GM13977 (cell line): ENCODE data around the gene ACAP3.

ENCODE experiments used
- DNase-seq: peaks from one replicate; pipeline ENCODE4 v3.0.0; 2012; ENCODE audit warnings: low spot score
- in situ Hi-C: fragments of 300-500 bp; cut with MboI; formaldehyde crosslinking; loops from one replicate; pipeline ENCODE4 v1.12.0; 2022; ENCODE audit warnings: low sequenced_read_pairs, low pct_unique_long_range_greater_than_20kb, mixed read lengths, inconsistent platforms; ENCODE audit not compliant: unreplicated experiment
- TF ChIP-seq, protein P1 (sequence below): IDR thresholded peaks from 2 replicates; pipeline ENCODE4 v1.5.1; 2012; ENCODE audit warnings: mild to moderate bottlenecking, control low read depth; ENCODE audit not compliant: insufficient read depth; ENCODE audit errors: extremely low read depth, missing control alignments

Gene ACAP3

DNA sequence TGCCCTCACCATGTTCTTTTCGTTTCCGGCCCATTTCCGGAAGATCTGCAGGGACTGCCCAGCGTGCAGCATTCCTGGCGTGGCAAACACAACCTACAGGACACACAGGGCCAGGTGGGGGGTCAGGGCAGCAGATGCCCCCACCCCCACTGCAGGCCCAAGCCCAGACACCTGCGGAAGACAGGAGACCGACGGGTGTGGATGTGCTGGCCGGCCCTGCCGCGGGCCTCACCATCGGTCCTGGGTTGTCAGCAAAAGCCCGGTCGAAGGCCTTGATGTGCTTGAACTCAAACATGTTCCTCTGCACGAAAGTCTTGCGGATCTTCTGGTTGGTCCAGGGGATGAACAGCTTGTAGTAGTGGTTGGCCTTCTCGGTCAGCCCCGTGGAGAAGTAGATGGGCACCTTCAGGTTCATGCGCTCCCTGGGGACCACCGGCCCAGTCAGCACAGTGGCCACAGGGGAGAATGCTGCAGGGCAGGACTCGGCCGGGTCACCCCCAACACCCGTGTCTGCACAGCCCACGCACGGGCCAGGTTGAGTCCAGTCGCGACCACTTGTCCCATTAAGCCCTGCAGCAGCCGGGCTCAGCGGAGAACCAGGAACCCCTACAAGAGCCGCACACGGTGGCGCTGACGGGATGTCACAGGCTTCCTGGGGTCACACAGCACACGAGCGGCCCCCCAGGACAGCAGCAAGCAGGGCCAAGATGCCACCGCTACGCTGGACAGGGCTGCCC, 5.9 kb upstream of the ACAP3 start:
- DNase-seq: no peak
- in situ Hi-C loops: no loop called here
- TF ChIP-seq, protein P1, sequence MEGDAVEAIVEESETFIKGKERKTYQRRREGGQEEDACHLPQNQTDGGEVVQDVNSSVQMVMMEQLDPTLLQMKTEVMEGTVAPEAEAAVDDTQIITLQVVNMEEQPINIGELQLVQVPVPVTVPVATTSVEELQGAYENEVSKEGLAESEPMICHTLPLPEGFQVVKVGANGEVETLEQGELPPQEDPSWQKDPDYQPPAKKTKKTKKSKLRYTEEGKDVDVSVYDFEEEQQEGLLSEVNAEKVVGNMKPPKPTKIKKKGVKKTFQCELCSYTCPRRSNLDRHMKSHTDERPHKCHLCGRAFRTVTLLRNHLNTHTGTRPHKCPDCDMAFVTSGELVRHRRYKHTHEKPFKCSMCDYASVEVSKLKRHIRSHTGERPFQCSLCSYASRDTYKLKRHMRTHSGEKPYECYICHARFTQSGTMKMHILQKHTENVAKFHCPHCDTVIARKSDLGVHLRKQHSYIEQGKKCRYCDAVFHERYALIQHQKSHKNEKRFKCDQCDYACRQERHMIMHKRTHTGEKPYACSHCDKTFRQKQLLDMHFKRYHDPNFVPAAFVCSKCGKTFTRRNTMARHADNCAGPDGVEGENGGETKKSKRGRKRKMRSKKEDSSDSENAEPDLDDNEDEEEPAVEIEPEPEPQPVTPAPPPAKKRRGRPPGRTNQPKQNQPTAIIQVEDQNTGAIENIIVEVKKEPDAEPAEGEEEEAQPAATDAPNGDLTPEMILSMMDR: no peak

DNA sequence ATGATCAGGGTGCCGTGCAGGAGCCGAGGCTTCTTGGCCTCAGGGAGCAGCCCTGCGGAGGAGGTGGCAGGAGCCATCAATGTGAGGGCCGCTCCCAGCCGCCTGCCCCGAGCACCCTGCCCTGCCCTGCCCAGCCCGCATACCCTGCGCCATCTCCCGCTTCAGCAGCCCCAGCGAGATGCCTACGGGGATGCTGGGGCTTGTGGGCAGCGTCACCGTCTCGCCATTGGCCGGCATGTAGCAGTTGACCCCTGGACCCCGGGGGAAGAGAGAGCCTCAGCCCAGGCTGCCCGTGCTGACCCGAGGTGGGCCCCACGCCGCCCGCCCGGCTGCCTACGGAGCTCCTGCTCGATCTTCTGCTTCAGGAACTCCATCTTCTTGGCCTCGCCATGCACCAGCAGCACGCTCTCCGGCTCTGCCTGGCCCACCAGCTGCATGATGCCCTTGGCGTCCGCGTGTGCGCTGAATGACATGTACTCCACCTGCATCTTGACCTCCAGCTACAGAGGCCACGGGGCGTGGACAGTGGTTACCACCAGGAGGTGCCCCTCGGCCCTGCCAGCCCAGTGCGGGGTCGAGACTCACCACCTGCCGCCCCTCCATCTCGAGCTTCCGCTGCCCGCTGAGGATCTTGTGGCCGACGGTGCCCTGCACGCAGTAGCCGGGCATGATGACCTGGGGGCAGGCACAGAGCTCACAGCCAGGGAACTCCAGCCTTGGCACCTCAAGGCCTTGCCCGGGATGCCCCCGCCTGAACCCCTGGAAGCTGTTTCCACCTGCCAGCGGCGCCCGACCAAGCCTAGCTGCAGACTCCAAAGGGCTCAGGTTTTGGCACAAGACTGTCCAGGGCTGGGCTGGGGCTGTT, 5.0 kb upstream of the ACAP3 start:
- in situ Hi-C loops: no loop called here
- no peak for DNase-seq
- TF ChIP-seq, protein P1: no peak

DNA sequence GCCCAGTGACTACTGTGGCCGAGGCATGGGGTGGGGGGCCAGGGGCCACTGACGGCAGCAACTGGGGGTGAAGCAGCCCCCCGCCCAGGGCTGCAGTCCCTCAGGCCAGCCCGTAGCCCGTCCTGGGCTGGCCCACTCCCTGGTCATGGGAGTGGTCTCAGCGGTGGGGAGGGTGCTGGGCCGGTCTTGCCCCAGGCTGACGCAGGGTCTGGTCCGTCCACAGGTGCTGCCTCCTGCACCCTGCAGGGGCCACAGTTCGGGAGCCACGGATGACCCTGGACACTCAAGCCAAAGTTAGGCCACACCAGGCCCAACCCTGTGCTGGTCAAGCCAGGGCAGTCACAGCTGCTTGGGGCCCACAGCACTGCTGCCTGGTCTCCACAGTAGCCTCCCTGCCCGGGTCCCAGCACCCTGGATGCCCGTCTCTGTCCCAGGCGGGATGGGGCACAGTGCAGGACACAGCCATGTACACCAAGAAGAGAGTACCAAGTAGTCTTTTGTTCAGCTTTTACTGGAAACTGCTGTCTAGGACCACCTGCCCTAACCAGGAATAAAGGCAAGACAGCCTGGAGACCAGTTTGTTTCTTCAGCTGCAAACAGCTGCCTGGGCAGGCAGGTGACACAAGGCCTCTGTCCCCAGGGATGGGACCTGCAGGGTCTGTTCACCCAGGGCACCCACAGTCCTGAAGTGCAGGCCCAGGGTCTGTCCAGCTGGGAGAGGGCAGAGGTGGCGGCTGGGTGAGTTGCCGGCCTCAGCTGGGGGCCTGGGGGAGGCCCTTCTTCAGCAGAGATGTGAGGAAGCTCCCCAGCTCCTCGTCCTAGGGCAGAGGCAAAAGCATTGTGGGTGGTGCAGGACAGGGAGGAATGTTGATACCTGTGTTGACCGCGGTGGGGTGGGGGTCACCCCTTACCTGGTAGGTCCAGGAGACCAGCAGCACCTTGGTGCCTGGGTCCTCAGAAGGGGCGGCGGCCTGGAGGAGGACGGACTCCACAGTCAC, 3.7 kb upstream of the ACAP3 start:
- no peak for DNase-seq
- in situ Hi-C loops: no loop called here
- TF ChIP-seq, protein P1: no peak

DNA sequence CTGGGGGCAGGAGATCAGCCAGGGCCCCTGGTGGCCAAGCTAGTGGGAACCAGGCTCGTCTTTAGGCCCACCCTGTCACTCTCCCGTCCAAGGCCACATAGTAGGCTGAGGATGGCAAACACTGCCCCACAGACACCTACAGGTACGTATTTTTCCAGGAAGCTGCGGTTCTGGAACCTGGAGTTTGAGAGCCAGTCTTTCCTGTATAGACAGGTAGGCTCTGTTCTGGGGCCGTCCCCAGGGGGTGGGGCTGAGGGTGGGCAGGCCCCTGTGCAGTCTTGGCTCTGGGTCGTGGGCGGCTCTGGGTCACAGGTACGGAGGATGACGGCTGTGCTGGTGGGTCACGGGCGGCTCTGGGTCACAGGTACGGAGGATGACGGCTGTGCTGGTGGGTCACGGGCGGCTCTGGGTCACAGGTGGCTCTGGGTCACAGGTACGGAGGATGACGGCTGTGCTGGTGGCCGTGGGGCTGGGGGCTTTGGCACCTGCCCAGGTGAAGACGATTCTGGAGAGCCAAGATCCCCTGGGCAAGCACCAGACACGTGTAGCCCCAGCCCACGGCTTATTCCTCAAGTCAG, 2.8 kb upstream of the ACAP3 start:
- TF ChIP-seq, protein P1: no peak
- DNase-seq: no peak
- in situ Hi-C loops: no loop called here

DNA sequence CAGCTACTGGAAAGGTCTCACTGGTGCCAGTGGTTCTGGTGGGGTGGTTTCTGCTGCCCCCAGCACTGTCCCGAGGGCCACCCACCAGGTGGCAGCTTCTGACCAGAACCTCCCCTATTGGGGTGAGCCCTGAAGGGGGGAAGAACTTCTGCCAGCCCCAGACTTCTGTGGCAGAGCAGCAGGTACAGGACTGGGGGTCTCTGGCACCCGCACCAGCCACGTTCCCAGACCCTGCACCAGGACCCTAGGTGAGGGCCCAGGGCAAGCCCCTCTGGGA, 2.3 kb upstream of the ACAP3 start:
- TF ChIP-seq, protein P1: no peak
- in situ Hi-C loops: no loop called here
- no peak for DNase-seq
